Measurements from ENCODE around the gene BTBD9. TPM values are rescaled to one million over a fixed set of nuclear protein-coding genes. Genes with fewer than 3 reads are reported as not detected.

Gene BTBD9
- total and polyA plus RNA-seq, 7 experiments from 2014 or later, result 12.7 to 58.8 (median 37.8) TPM

DNA sequence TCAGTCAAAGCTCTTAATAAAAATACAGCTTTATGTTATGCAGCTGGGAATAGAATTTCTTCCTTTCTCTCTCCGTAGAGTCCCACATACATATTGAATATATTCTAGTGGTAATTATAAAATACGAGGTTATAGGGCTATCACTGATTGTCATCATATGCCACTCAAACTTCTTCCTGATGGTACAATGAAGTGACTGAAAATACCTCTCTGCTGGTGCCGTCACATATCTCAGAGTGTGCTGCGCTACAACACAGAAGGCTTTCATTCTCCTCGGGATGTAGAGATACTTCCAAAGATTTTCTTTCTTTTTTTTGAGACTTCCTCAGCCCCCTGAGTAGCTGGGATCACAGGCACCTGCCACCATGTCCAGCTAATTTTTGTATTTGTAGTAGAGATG is 249.9 kb downstream of the BTBD9 start:
- no peak for ATAC-seq
- CTCF ChIA-PET, result interaction anchor here (1.1 kb wide), 1 partner anchor 104 kb away, joined by 3 read pairs; no protein-coding TSS in a partner anchor
- Histone ChIP-seq H3K4me3 (ENCODE audit: low read length) (no peak overlapping the region), H3K27me3 (ENCODE audit: control insufficient read depth in 2 of 2, insufficient read depth in 2 of 2, low read length in 2 of 2) (no peaks in the 10 kb centered on the region), H3K4me1 (ENCODE audit: control insufficient read depth in 2 of 2, insufficient read depth in 2 of 2, low read length in 2 of 2) (no peaks in the 10 kb centered on the region), H3K9me3 (ENCODE audit: control insufficient read depth in 2 of 3, low read length in 3 of 3) (no peaks in the 10 kb centered on the region), H3K36me3 (ENCODE audit: control insufficient read depth in 2 of 3, insufficient read depth in 3 of 3, low read length in 3 of 3) (no peaks in the 10 kb centered on the region), H3K27ac (ENCODE audit: low read depth, low read length) (no peak overlapping the region)
- peaks cover 0 to 14% (median 8%) of the 10 kb centered on the region in 7 donors for H3K4me1 Mint-ChIP-seq
- intact Hi-C loops (cut with micrococcal nuclease), result no loop called here
- peaks cover 0 to 7% (median 0%) of the 10 kb centered on the region in 11 donors for H3K9me3 Mint-ChIP-seq
- H3K36me3 Mint-ChIP-seq, result peaks cover 0 to 25% (median 12%) of the 10 kb centered on the region in 5 donors
- no peaks in the 10 kb centered on the region for H3K27me3 Mint-ChIP-seq
- POLR2A ChIA-PET, result no interaction called here
- no peak for DNase-seq
- H3K27ac Mint-ChIP-seq, result no peak overlapping the region
- no peak overlapping the region for H3K4me3 Mint-ChIP-seq

DNA sequence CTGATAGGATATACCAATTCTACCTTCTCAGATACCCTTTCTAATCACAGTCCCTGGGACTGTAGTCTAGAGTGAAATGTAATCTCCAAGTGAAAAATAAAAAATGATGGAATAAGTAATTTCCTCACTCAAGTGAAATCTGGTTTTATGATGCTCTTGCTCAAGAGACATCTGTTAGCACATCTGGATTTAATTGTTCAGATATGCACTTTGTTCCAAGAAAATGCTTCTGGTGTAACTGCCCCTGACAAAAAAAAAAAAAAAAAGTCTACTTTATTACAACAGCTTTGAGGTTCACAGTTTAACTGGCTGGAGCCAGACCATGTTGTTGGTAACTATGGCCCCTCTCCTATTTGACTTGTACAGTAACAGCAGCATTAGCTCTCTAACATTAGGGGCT is 251.8 kb downstream of the BTBD9 start:
- H3K9me3 ChIP-seq (ENCODE audit: control insufficient read depth in 2 of 3, low read length in 3 of 3), result no peaks in the 10 kb centered on the region
- intact Hi-C loops (cut with micrococcal nuclease), result no loop called here
- Mint-ChIP-seq H3K27ac (no peak overlapping the region), H3K36me3 (peaks cover 0 to 16% (median 7%) of the 10 kb centered on the region in 5 donors), H3K27me3 (no peaks in the 10 kb centered on the region), H3K4me3 (no peak overlapping the region), H3K4me1 (peaks cover 0 to 14% (median 6%) of the 10 kb centered on the region in 7 donors), H3K9me3 (no peaks in the 10 kb centered on the region)
- no peaks in the 10 kb centered on the region for H3K27me3 ChIP-seq (ENCODE audit: control insufficient read depth in 2 of 2, insufficient read depth in 2 of 2, low read length in 2 of 2)
- POLR2A ChIA-PET, result no interaction called here
- no peaks in the 10 kb centered on the region for H3K4me1 ChIP-seq (ENCODE audit: control insufficient read depth in 2 of 2, insufficient read depth in 2 of 2, low read length in 2 of 2)
- DNase-seq, result no peak
- H3K4me3 ChIP-seq (ENCODE audit: low read length), result no peak overlapping the region
- no peaks in the 10 kb centered on the region for H3K36me3 ChIP-seq (ENCODE audit: control insufficient read depth in 2 of 3, insufficient read depth in 3 of 3, low read length in 3 of 3)
- ATAC-seq, result no peak
- CTCF ChIA-PET, result interaction anchor here (0.6 kb wide), 2 partner anchors 359 to 1816 kb away, joined by 3 read pairs; no protein-coding TSS in a partner anchor
- no peak overlapping the region for H3K27ac ChIP-seq (ENCODE audit: low read depth, low read length)

DNA sequence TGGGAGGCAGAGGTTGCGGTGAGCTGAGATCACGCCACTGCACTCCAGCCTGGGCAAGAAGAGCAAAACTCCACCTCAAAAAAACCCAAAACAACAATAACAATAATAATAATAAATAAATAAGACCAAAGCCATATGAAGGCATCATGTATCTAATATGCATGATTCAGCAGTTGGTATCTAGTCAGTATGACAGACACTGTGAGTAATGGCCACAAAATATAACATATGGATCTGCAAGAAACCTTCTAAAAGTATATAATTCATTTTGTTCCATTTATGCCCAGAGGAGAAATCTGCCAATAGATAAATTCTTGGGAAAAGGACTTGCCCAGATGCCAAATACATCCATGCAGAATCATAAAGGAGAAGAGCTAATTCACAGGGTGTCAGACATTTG is 252.3 kb downstream of the BTBD9 start:
- H3K27ac Mint-ChIP-seq, result no peak overlapping the region
- no peaks in the 10 kb centered on the region for H3K4me1 ChIP-seq (ENCODE audit: control insufficient read depth in 2 of 2, insufficient read depth in 2 of 2, low read length in 2 of 2)
- H3K27me3 Mint-ChIP-seq, result no peaks in the 10 kb centered on the region
- H3K9me3 ChIP-seq (ENCODE audit: control insufficient read depth in 2 of 3, low read length in 3 of 3), result no peaks in the 10 kb centered on the region
- intact Hi-C loops (cut with micrococcal nuclease), result no loop called here
- H3K9me3 Mint-ChIP-seq, result no peaks in the 10 kb centered on the region
- ATAC-seq (no peak), DNase-seq (no peak)
- no peaks in the 10 kb centered on the region for H3K27me3 ChIP-seq (ENCODE audit: control insufficient read depth in 2 of 2, insufficient read depth in 2 of 2, low read length in 2 of 2)
- peaks cover 0 to 14% (median 6%) of the 10 kb centered on the region in 7 donors for H3K4me1 Mint-ChIP-seq
- ChIA-PET CTCF (no interaction called here), POLR2A (no interaction called here)
- H3K4me3 Mint-ChIP-seq, result no peak overlapping the region
- H3K27ac ChIP-seq (ENCODE audit: low read depth, low read length), result no peak overlapping the region
- no peaks in the 10 kb centered on the region for H3K36me3 ChIP-seq (ENCODE audit: control insufficient read depth in 2 of 3, insufficient read depth in 3 of 3, low read length in 3 of 3)
- H3K4me3 ChIP-seq (ENCODE audit: low read length), result no peak overlapping the region
- H3K36me3 Mint-ChIP-seq, result peaks cover 0 to 16% (median 7%) of the 10 kb centered on the region in 5 donors

DNA sequence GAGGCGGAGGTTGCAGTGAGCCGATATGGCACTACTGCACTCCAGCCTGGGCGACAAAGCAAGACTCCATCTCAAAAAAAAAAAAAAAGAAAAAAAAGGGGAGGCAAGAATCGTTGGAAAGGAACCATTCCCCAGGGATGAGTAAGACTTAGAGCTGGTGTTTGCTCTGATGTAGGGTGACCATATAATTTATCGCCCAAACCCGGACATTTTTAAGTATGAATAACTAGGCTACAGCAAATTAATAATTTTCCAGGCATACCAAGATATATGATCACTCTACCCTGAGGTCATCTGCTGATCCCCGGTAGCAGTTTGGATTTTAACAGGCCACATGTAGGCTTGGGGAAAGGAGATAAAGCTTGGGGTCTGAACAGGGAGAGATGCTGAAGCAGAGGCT is 260.9 kb downstream of the BTBD9 start:
- no peak overlapping the region for H3K4me3 Mint-ChIP-seq
- H3K27ac Mint-ChIP-seq, result no peak overlapping the region
- no peaks in the 10 kb centered on the region for H3K9me3 Mint-ChIP-seq
- H3K4me1 Mint-ChIP-seq, result peaks cover 0 to 10% (median 8%) of the 10 kb centered on the region in 7 donors
- H3K36me3 Mint-ChIP-seq, result peaks cover 0 to 10% (median 0%) of the 10 kb centered on the region in 5 donors
- no peak for ATAC-seq
- Histone ChIP-seq H3K9me3 (ENCODE audit: control insufficient read depth in 2 of 3, low read length in 3 of 3) (no peaks in the 10 kb centered on the region), H3K36me3 (ENCODE audit: control insufficient read depth in 2 of 3, insufficient read depth in 3 of 3, low read length in 3 of 3) (no peaks in the 10 kb centered on the region), H3K27ac (ENCODE audit: low read depth, low read length) (no peak overlapping the region), H3K4me1 (ENCODE audit: control insufficient read depth in 2 of 2, insufficient read depth in 2 of 2, low read length in 2 of 2) (no peaks in the 10 kb centered on the region), H3K4me3 (ENCODE audit: low read length) (no peak overlapping the region), H3K27me3 (ENCODE audit: control insufficient read depth in 2 of 2, insufficient read depth in 2 of 2, low read length in 2 of 2) (no peaks in the 10 kb centered on the region)
- ChIA-PET CTCF (no interaction called here), POLR2A (no interaction called here)
- H3K27me3 Mint-ChIP-seq, result no peaks in the 10 kb centered on the region
- intact Hi-C loops (cut with micrococcal nuclease), result no loop called here
- DNase-seq, result no peak

DNA sequence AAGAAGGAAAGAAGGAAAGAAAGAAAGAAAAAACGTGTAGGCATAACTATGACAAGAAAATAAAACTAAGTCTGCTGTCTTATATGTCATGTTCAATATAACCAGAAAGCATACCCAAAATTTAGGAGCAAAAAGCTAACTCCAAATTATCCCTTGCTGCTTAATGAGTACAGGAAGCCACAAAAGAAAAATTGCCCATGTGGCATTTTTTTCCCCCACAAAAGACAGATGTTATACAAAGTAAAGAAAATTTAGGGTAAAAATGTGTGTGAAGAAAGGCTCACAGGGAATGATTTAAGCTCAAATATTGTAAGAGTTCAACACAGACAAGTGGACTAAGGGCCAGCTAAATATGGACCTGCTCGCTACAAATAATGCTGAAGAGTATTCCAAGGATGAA is 263.8 kb downstream of the BTBD9 start:
- no peaks in the 10 kb centered on the region for H3K4me1 ChIP-seq (ENCODE audit: control insufficient read depth in 2 of 2, insufficient read depth in 2 of 2, low read length in 2 of 2)
- Mint-ChIP-seq H3K27ac (no peak overlapping the region), H3K27me3 (no peaks in the 10 kb centered on the region), H3K9me3 (no peaks in the 10 kb centered on the region), H3K4me3 (no peak overlapping the region), H3K4me1 (peaks cover 0 to 19% (median 7%) of the 10 kb centered on the region in 7 donors), H3K36me3 (peaks cover 0 to 10% (median 5%) of the 10 kb centered on the region in 5 donors)
- DNase-seq (no peak), ATAC-seq (no peak)
- H3K9me3 ChIP-seq (ENCODE audit: control insufficient read depth in 2 of 3, low read length in 3 of 3), result no peaks in the 10 kb centered on the region
- H3K27ac ChIP-seq (ENCODE audit: low read depth, low read length), result no peak overlapping the region
- intact Hi-C loops (cut with micrococcal nuclease), result no loop called here
- H3K4me3 ChIP-seq (ENCODE audit: low read length), result no peak overlapping the region
- CTCF ChIA-PET, result no interaction called here
- no peaks in the 10 kb centered on the region for H3K36me3 ChIP-seq (ENCODE audit: control insufficient read depth in 2 of 3, insufficient read depth in 3 of 3, low read length in 3 of 3)
- POLR2A ChIA-PET, result no interaction called here
- no peaks in the 10 kb centered on the region for H3K27me3 ChIP-seq (ENCODE audit: control insufficient read depth in 2 of 2, insufficient read depth in 2 of 2, low read length in 2 of 2)

DNA sequence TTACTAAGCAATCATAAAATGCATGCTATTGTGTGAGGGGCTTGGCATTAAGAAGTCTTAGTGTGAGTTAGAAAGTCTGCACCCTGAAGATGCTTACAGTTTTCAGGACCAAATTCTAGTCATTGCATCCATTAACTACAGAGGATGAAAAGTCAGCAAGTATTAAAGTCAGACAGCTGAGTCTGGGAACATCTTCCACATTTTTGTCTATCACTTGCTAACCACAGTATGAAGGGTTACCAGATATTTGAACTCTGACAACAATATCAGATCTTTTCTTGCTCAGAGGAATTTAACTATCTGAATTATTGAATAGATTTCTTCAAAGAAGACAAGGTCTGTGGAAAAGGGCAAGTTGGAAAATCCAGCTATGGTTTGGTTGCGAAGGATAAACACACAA is 264.4 kb downstream of the BTBD9 start:
- H3K27me3 ChIP-seq (ENCODE audit: control insufficient read depth in 2 of 2, insufficient read depth in 2 of 2, low read length in 2 of 2), result no peaks in the 10 kb centered on the region
- no peak overlapping the region for H3K4me3 ChIP-seq (ENCODE audit: low read length)
- peaks cover 0 to 10% (median 5%) of the 10 kb centered on the region in 5 donors for H3K36me3 Mint-ChIP-seq
- no peaks in the 10 kb centered on the region for H3K9me3 ChIP-seq (ENCODE audit: control insufficient read depth in 2 of 3, low read length in 3 of 3)
- H3K27me3 Mint-ChIP-seq, result no peaks in the 10 kb centered on the region
- DNase-seq, result no peak
- no peak for ATAC-seq
- CTCF ChIA-PET, result no interaction called here
- no peaks in the 10 kb centered on the region for H3K4me1 ChIP-seq (ENCODE audit: control insufficient read depth in 2 of 2, insufficient read depth in 2 of 2, low read length in 2 of 2)
- H3K27ac ChIP-seq (ENCODE audit: low read depth, low read length), result no peak overlapping the region
- H3K4me3 Mint-ChIP-seq, result no peak overlapping the region
- H3K9me3 Mint-ChIP-seq, result no peaks in the 10 kb centered on the region
- H3K27ac Mint-ChIP-seq, result no peak overlapping the region
- POLR2A ChIA-PET, result no interaction called here
- H3K4me1 Mint-ChIP-seq, result peaks cover 0 to 19% (median 6%) of the 10 kb centered on the region in 7 donors
- intact Hi-C loops (cut with micrococcal nuclease), result no loop called here
- H3K36me3 ChIP-seq (ENCODE audit: control insufficient read depth in 2 of 3, insufficient read depth in 3 of 3, low read length in 3 of 3), result no peaks in the 10 kb centered on the region

DNA sequence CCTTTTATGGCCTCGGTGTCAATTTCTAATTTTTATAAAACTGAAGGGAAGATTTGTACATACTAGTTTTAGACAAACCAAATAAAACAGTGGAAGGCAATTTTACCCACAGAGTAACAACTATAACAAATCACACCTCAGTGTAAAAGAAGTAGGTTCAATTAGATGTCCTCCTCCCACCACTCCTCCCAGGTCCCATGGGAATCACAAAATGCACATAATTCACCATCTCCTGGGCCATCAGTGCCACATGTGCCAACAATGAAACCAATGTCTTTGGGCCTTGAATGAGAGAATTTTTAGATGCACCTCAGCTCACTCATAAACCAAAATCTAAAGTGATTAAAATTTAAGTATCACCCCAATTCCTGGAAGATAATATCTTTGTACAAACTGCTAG is 267.8 kb downstream of the BTBD9 start:
- Mint-ChIP-seq H3K27ac (no peak overlapping the region), H3K4me1 (peaks cover 0 to 14% (median 9%) of the 10 kb centered on the region in 7 donors), H3K36me3 (peaks cover 0 to 8% (median 5%) of the 10 kb centered on the region in 5 donors), H3K9me3 (no peaks in the 10 kb centered on the region), H3K27me3 (no peaks in the 10 kb centered on the region), H3K4me3 (no peak overlapping the region)
- H3K36me3 ChIP-seq (ENCODE audit: control insufficient read depth in 2 of 3, insufficient read depth in 3 of 3, low read length in 3 of 3), result no peaks in the 10 kb centered on the region
- DNase-seq (no peak), ATAC-seq (no peak)
- ChIA-PET CTCF (no interaction called here), POLR2A (no interaction called here)
- H3K27ac ChIP-seq (ENCODE audit: low read depth, low read length), result no peak overlapping the region
- no peaks in the 10 kb centered on the region for H3K9me3 ChIP-seq (ENCODE audit: control insufficient read depth in 2 of 3, low read length in 3 of 3)
- no peaks in the 10 kb centered on the region for H3K4me1 ChIP-seq (ENCODE audit: control insufficient read depth in 2 of 2, insufficient read depth in 2 of 2, low read length in 2 of 2)
- intact Hi-C loops (cut with micrococcal nuclease), result no loop called here
- H3K4me3 ChIP-seq (ENCODE audit: low read length), result no peak overlapping the region
- H3K27me3 ChIP-seq (ENCODE audit: control insufficient read depth in 2 of 2, insufficient read depth in 2 of 2, low read length in 2 of 2), result no peaks in the 10 kb centered on the region

Data from naive thymus-derived CD4-positive, alpha-beta T cell (primary cell).